ENCODE results near the gene GGPS1.
"Not testable (repeated sequence)": the region's sequence is repeated elsewhere in the genome, so short reads cannot be mapped to it uniquely, and the experiment has no call there.

Gene GGPS1

GRCh38 chr1:235307158-235308124 is 20.9 kb upstream of the GGPS1 start:
- no peak for DNase-seq

- DNase-seq = not testable (repeated sequence)
Measured at GRCh38 chr1:235309206-235309605, 19.2 kb upstream of the GGPS1 start.

DNA sequence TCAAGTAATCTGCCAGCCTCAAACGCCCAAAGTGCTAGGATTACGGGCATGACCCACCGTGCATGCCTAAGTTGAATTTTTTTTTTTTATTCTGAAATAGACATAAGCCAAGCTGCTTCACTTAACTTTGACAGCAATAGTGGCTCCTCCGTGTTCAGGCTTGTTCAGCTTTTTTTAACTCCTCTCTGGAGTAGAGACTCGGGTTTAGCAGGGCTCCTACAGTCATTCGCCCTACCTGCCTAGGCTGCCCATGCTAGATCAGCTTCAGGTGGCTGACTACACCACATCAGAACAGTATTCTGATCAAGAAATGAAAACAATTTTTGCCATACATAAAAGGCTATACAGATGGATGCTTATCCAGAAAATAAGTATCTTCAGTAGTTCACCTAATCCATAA is 15.1 kb upstream of the GGPS1 start:
- no peak for DNase-seq

DNA sequence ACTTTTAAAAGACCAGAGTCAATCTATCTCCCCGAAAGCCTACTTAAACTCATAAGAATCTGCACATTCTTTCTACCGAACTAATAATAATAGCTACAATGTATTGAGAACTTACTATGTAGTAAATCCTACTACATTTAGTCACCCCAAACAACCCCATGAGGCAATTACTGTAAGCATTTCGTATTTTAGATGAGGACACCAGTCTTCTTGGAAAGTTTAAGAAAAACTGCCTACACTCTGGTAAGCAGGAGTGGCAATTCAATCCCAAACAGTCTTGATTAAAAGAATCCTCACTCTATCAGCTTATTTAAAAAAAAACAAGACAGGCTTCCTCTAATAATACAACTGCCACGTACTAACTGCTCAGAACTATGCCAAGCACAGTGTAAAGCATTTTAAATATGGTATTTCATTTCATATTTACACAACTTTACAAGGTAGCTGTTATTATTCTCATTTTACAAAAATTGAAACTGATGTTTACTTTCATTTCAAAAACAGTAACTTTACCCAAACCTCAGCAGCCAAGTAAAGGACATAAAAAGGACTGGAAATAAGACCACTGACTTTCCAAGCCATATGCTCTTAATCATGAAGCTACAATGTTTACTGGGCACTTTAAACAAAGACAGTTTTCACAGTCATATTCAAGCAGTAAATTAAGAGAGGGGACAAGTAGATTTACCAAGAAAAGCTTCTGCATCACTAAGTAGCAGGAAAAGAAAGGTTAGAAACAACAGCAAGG is 14.3 kb upstream of the GGPS1 start:
- DNase-seq = no peak

DNA sequence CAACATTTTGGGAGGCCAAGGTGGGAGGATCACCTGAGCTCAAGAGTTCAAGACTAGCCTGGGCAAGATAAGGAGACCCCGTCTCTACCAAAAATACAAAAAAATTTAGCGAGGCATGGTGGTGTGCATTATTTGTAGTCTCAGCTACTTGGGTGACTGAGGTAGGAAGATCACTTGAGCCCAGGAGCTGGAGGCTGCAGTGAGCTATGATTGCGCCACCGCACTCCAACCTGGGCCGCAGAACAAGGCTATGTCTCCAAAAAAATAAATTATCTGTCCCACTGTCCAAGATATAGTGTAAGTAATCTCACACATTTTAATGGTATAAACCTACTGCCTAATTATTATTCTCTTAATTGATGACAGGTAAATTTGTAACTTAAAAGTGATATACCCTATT is 13.2 kb upstream of the GGPS1 start:
- DNase-seq = no peak

DNA sequence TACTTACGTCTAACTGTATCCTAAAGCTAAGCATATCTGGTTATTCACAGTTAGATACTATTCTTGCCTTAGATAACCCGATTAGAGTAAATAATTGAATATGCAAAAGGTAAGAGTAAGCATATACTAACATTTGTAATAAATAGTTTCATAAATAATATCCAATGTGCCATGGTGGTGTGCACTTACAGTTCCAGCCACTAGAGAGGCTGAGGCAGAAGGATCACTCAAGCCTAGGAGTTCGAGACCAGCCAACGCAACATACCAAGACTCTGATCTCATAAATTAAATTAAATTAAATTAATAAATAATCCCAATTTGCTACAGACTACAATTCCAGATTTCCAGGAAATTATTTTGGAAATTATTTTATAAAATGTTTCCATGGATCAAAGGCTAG is 12.6 kb upstream of the GGPS1 start:
- no peak for DNase-seq

GRCh38 chr1:235317168-235317567 is 11.2 kb upstream of the GGPS1 start:
- DNase-seq = no peak

DNA sequence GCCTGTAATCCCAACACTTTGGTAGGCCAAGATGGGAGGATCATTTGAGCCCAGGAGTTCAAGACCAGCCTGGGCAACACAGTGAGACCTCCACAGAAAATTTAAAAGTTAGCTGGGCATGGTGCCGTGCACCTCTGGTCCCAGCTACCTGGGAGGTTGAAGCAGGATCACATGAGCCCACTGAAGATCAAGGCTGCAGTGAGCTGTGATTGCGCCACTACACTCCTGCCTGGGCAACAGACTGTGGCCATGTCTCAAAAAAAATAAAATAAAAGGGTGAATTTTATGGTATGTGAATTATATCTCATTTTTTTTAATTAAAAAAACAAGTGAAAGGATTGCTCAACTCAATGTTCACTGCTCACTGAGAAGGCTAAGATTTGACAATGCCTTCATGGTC is 9.1 kb upstream of the GGPS1 start:
- no peak for DNase-seq

GRCh38 chr1:235320521-235321179 is 7.7 kb upstream of the GGPS1 start:
- no peak for DNase-seq

- no peak for DNase-seq
Measured at GRCh38 chr1:235324296-235324695, 4.1 kb upstream of the GGPS1 start.

DNA sequence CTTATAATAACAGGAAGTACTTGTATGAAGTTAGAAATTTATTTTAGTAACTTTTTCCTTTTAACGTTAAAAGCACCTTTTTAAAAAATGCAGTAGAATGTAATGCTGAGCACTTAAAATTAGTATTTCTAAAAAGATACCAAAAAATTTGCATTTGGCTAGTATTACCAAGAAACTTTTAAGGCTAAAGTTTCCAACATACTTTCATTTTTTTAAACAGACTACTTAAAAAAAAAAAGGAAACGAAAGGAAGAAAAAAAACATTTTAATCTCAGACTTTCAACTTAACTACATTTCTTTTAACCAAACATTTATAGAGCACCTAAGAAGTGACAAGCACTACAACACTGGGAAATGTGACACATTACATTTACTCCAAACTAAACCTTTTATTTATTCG is 3.2 kb upstream of the GGPS1 start:
- DNase-seq = no peak

- no peak for DNase-seq
Measured at GRCh38 chr1:235325854-235326253, 2.5 kb upstream of the GGPS1 start.

- peak; percentile 45 for DNase-seq
Measured at GRCh38 chr1:235326719-235327558, 1.4 kb upstream of the GGPS1 start.

GRCh38 chr1:235327559-235328270 is 655 bp upstream of the GGPS1 start, which contains the start of gene ARID4B:
Gene ARID4B (minus strand): TSS chr1:235328179. CDS start chr1:235326919, 1,260 bp downstream.
- DNase-seq = no peak

- peak; percentile 35 for DNase-seq
Measured at GRCh38 chr1:235329139-235329902, 951 bp downstream of the GGPS1 start.

- no peak for DNase-seq
Measured at GRCh38 chr1:235330918-235331285, 2.5 kb downstream of the GGPS1 start.

DNA sequence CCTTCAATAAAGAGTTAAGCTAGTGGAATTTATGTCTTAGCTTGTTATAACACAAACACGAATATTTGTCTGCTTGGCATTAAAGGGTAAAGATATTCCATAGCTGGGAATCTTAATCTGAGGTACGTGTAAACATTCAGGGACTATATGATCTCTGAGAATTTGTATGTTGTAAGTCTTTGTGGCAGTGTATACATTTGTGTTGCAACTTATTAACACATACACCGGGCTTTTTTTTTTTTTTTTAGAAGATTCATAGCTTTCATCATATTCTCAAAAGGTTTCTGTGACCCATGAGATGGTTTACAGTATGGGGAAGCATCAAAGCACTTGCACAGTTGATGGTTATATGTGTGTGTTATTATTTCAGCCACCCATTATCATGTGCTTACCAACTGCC is 3.0 kb downstream of the GGPS1 start:
- DNase-seq = no peak

DNA sequence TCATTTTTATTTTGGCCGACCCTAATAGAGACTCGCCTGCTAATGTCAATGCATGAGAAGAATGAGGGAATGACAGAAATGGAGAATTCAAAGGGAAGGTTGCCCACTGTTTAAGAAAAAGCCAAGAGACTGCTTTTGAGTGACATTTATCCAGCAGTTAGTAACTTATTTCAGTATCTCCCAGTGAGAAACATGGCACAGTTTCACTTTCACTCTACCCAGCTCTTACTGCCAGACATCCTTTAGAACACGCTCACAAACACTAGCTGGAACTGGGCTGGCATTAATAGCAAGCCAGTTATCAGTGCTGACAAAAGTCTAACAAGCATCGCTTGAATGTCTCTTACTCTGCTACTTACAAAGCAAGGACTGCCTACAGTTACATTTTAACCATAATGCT is 8.5 kb downstream of the GGPS1 start:
- DNase-seq = no peak

- DNase-seq = no peak
Measured at GRCh38 chr1:235339746-235340145, 11.4 kb downstream of the GGPS1 start.

DNA sequence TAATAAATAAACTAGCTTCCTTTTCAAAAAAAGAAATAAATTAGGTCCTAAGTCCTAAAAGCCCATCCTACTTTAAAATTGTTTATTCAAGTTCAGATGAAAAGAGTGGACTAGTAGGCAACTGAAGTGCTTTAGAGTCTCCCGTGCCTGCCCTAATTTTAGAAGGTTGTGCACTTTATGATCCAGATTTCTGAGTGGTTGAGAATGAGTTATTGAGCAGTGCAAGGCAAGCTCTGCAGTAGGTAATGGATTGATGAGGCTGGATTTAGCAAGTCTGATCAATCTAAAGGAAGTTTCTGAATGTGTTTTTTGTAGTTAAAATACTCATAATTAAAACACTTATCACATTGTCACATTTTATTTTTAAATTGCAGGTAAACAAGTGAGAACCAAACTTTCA is 13.0 kb downstream of the GGPS1 start:
- DNase-seq = no peak

- no peak for DNase-seq
Measured at GRCh38 chr1:235342039-235342438, 13.7 kb downstream of the GGPS1 start.

All from activated CD4-positive, alpha-beta T cell treated with anti-CD3 and anti-CD28 coated beads for 1 hour (primary cell).